ENCODE measurements around the gene CLN6. TPM values are rescaled to one million over a fixed set of nuclear protein-coding genes. Genes with fewer than 3 reads are reported as not detected.

The CLN6 gene
- polyA plus RNA-seq, 1 experiment: 25.4 TPM

DNA sequence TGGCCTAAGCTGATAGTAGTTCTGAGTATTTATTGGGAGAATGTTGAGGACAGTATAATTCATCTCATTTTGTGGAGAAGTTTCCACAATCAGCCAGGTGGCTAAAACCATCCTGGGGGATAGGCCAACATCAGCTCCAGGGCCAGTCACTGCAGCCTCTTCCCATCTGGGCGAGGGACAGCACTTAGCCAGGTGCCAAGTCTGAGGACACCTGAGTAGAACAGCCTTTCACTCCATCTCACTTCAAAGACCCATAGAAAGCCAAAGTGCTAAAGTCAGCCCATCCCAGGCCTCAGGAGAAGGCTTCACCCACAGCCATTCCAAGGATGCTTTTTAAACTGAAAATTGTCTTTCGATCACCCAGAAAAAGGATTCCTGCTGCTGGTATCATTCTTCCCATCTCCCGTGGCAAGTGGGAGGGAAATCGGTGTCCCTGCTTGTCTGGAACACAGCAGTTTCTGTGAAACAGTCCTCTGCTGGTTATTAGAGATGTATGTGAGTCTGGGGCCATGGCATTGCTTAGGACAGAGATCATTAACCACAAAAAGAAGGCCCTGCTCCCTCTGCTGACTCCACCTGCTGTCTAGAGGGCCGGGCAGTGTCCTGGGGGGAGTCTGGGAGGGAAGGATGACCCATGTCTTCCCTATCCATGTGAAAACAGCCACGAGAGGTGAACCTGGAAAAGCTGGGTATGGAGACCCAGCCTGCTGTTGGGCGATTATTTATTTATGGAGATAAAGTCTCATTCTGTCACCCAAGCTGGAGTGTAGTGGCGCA, 34.0 kb downstream of the CLN6 start:
- Histone ChIP-seq H3K27me3 (ENCODE audit: control insufficient read depth, insufficient read depth, low read length) (no peaks in the 10 kb centered on the region), H3K4me3 (ENCODE audit: low read depth, low read length) (no peak overlapping the region), H3K36me3 (ENCODE audit: control insufficient read depth, insufficient read depth, low read length) (peaks cover 2% of the 10 kb centered on the region)
- TF ChIP-seq, protein P1, sequence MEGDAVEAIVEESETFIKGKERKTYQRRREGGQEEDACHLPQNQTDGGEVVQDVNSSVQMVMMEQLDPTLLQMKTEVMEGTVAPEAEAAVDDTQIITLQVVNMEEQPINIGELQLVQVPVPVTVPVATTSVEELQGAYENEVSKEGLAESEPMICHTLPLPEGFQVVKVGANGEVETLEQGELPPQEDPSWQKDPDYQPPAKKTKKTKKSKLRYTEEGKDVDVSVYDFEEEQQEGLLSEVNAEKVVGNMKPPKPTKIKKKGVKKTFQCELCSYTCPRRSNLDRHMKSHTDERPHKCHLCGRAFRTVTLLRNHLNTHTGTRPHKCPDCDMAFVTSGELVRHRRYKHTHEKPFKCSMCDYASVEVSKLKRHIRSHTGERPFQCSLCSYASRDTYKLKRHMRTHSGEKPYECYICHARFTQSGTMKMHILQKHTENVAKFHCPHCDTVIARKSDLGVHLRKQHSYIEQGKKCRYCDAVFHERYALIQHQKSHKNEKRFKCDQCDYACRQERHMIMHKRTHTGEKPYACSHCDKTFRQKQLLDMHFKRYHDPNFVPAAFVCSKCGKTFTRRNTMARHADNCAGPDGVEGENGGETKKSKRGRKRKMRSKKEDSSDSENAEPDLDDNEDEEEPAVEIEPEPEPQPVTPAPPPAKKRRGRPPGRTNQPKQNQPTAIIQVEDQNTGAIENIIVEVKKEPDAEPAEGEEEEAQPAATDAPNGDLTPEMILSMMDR (IDR thresholded peaks at IDR 0.05; ENCODE audit: insufficient read depth, low read depth, low read length): no peak
- no peak for DNase-seq (ENCODE audit: low read depth)
- CTCF ChIA-PET: interaction anchor here (0.6 to 3.9 kb wide), 6 partner anchors 8 to 584 kb away, joined by 3 to 14 read pairs (median 5); no protein-coding TSS in a partner anchor
- POLR2A ChIA-PET: interaction anchor here (0.6 kb wide), 1 partner anchor 33 kb away, joined by 8 read pairs; no protein-coding TSS in a partner anchor

DNA sequence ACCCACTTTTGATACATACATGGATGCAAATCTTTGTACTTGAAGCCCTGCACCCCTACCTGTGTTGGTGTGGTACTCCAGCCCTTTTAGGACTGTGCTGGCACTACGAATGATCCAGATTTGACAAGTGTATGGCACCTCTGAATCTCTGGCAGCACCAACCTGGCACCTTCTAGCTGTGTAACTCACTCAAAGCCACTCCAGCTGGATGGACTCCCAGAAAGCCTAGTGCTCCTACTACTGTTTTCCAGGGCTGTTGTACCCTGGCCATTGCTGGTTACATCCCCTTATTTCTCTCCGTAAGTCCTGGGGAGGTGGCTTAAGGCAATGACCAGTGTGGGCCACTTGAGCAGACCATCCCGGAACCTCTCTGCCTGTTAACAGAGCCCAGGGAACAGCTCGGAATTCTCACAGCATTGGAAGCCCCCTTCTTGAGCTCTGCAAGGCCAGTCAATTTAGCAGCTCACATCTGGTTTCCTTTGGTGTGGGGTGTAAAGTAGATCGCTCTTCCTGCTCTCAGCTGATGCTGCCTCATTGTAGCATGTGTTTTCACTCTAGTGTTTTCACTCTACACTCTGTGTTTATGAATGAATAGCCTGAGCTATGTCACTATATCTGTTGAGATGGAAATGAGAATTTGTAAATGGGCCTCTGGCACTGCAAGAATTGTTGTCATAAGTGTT, 36.6 kb downstream of the CLN6 start:
- TF ChIP-seq, protein P1 (IDR thresholded peaks at IDR 0.05; ENCODE audit: insufficient read depth, low read depth, low read length): no peak
- ChIA-PET POLR2A (no interaction called here), CTCF (interaction anchor here (1.2 to 3.9 kb wide), 2 partner anchors 11 to 17 kb away, joined by 3 to 14 read pairs; no protein-coding TSS in a partner anchor)
- H3K27me3 ChIP-seq (ENCODE audit: control insufficient read depth, insufficient read depth, low read length): no peaks in the 10 kb centered on the region
- no peak overlapping the region for H3K4me3 ChIP-seq (ENCODE audit: low read depth, low read length)
- DNase-seq (ENCODE audit: low read depth): no peak
- H3K36me3 ChIP-seq (ENCODE audit: control insufficient read depth, insufficient read depth, low read length): peaks cover 2% of the 10 kb centered on the region

DNA sequence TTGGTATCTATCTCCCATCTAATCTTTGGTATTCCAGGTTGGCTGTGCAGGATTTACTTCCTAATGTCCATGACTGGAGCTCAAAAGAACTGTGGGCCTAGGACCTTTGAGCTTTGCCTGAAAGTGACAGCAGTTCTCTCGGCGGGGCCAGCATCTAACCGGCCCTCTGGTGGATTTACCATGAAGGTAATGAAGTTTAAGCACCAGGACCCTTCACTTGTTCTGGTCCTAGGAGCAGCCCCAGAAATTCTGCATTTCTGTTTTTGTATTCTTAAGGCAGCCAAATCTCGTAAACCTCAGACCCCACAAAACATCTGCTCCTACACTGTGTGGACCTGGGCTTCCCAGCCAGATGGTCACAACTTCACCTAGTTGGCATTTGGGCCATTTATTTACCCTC, 37.4 kb downstream of the CLN6 start:
- H3K27me3 ChIP-seq (ENCODE audit: control insufficient read depth, insufficient read depth, low read length): no peaks in the 10 kb centered on the region
- CTCF ChIA-PET: interaction anchor here (1.0 to 3.9 kb wide), 3 partner anchors 12 to 18 kb away, joined by 3 to 14 read pairs (median 4); no protein-coding TSS in a partner anchor
- TF ChIP-seq, protein P1 (IDR thresholded peaks at IDR 0.05; ENCODE audit: insufficient read depth, low read depth, low read length): no peak
- DNase-seq (ENCODE audit: low read depth): no peak
- H3K4me3 ChIP-seq (ENCODE audit: low read depth, low read length): no peak overlapping the region
- POLR2A ChIA-PET: no interaction called here
- peaks cover 2% of the 10 kb centered on the region; the same call in 1 of the 2 replicates for H3K36me3 ChIP-seq (ENCODE audit: control insufficient read depth, insufficient read depth, low read length)

DNA sequence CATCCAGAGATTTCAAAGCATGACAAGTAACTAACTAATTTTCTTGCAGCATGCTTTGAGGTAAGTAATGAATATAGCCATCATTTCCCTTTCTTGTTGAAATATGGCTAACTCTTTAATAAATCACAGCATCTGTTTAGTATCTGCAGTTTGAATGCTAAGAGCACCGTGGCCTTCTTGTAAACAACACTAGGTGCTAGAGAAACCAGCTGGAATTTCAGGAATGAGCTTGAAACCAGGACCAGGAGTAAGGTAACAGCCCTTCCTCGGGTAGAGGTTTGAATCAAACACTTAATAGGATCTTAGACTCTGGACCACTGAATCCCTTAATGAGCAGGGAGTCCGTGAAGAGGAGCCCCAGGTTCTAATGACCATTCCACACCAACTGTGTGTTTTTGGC, 38.0 kb downstream of the CLN6 start:
- POLR2A ChIA-PET: no interaction called here
- no peak for DNase-seq (ENCODE audit: low read depth)
- CTCF ChIA-PET: interaction anchor here (1.0 to 1.3 kb wide), 2 partner anchors 11 to 39 kb away, joined by 3 to 4 read pairs; no protein-coding TSS in a partner anchor
- peaks cover 2% of the 10 kb centered on the region; the same call in 1 of the 2 replicates for H3K36me3 ChIP-seq (ENCODE audit: control insufficient read depth, insufficient read depth, low read length)
- TF ChIP-seq, protein P1 (IDR thresholded peaks at IDR 0.05; ENCODE audit: insufficient read depth, low read depth, low read length): no peak
- no peaks in the 10 kb centered on the region for H3K27me3 ChIP-seq (ENCODE audit: control insufficient read depth, insufficient read depth, low read length)
- H3K4me3 ChIP-seq (ENCODE audit: low read depth, low read length): no peak overlapping the region

DNA sequence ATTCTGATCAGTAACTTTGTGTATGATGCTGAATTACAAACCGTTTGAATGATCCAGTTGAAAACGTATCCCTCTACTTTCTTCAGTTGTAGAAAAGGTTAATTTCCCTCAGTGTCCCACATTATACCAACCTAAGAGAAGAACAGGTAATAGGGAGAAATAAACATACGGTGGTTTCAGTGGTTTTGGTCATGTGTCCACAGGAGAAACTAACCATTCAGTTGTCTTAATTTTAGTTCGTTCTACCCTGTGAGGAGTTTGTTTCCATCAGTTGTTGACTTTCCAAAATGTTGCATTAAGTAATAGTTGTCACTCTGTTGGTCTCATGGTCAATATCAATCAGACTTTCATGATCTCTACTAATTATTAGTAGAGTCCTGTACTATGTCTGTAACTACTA, 39.5 kb downstream of the CLN6 start:
- POLR2A ChIA-PET: no interaction called here
- Histone ChIP-seq H3K27me3 (ENCODE audit: control insufficient read depth, insufficient read depth, low read length) (no peaks in the 10 kb centered on the region), H3K4me3 (ENCODE audit: low read depth, low read length) (no peak overlapping the region), H3K36me3 (ENCODE audit: control insufficient read depth, insufficient read depth, low read length) (peaks cover 2% of the 10 kb centered on the region; the same call in 1 of the 2 replicates)
- DNase-seq (ENCODE audit: low read depth): no peak
- CTCF ChIA-PET: interaction anchor here (1.0 to 1.3 kb wide), 2 partner anchors 37 to 327 kb away, joined by 3 to 4 read pairs; no protein-coding TSS in a partner anchor
- TF ChIP-seq, protein P1 (IDR thresholded peaks at IDR 0.05; ENCODE audit: insufficient read depth, low read depth, low read length): no peak

All from BJ (cell line).